GM18498 (cell line): ENCODE measurements around the gene SRSF6.
A peak's percentile ranks its signal among the peaks of the same experiment; 100 is the strongest.
"Not testable (repeated sequence)": the region's sequence is repeated elsewhere in the genome, so short reads cannot be mapped to it uniquely, and the experiment has no call there.

ENCODE experiments used
- ATAC-seq: cut with Tn5 transposase; IDR thresholded peaks from one replicate; pipeline ENCODE4 v1.9.1; 2021; ENCODE audit warnings: mild to moderate bottlenecking, moderate library complexity; ENCODE audit not compliant: unreplicated experiment

SRSF6 gene

GRCh38 chr20:43457640-43458421 lies at the start of gene SRSF6:
Gene SRSF6, plus strand, starts transcription at chr20:43457896. Its CDS starts 138 bp downstream, at chr20:43458034.
- ATAC-seq, result peak; percentile 85

GRCh38 chr20:43408848-43409576 lies 48.7 kb upstream of the SRSF6 start:
- ATAC-seq, result no peak

GRCh38 chr20:43409577-43409913 lies 48.2 kb upstream of the SRSF6 start:
- no peak for ATAC-seq

DNA sequence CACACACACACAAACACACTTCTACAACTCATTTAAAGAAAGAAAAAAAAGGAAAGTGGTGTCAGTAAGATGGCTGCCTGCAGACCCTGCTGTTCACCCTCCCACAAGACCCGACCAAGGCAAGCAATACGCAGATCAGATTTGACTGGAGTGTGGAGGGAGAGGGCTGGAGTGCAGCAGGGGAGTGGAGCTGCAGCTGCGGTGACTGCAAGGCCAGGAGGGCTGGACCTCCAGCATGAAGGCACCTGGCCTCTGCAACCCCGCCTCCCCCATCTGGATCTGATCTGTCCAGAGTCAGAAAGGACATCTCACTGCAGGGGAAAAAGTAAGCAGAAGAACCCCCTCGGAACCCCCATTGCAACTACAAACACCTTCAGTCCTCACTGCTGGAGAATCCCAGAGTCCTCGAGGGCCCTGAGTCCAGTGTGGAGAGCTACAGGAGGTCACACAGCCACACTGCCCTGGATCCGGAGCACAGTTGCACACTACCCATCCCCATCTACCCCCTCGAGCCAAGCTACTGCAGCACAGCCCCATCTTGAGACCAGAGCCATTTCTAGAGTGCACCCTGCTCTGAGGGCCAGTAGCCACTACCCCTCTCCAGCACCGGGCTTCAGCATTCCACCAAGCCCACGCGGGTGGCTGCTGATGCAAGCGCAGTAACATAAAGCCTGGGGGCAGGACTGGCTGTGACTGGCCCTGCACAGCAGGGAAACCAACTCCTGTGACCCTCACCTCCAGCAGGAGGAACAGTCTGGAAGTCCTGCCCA lies 41.9 kb upstream of the SRSF6 start:
- ATAC-seq, result no peak

DNA sequence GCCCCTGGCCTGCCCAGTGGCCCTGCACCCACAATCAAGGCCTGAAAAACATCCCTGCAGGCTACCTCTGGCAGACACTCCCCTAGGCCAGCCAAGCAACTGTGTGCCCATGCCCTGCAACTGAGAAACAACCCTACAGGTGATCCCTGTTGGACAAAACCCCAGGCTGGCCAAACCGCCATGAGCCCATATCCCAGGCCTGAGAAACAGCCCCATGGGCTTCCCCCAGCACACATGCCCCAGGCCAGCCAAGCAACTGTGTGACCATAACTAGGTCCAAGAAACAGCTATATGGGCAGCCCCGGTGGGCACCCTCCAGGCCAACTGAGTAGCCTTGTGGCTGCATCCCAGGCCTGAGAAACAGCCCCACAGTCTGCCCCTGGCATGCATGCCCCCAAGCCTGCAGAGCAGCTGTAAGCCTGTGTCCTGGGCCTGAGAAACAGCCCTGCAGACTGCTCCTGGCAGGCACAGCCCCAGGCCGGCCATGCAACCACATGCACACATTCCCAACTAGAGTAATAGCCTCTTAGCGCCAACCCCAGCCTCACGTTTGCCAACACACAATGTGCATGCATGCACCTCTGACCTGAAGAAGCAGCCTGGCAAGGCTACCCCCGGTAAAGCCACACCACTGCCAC lies 41.0 kb upstream of the SRSF6 start:
- no peak for ATAC-seq

DNA sequence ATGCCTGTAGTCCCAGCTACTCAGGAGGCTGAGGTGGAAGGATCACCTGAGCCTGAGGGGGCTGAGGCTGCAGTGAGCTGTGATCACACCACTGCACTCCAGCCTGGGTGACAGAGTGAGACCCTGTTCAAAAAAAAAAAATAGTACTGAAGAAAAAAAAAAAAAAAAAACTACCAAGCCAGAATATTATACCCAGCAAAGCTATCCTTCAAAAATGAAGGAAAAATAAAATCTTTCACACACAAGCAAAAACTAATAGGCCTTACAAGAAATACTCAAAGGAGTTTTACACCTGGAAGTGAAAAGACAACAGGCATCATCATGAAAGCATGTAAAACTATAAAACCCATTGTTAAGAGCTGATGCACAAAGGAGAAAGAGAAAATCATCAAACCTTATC lies 37.5 kb upstream of the SRSF6 start:
- ATAC-seq, result no peak

DNA sequence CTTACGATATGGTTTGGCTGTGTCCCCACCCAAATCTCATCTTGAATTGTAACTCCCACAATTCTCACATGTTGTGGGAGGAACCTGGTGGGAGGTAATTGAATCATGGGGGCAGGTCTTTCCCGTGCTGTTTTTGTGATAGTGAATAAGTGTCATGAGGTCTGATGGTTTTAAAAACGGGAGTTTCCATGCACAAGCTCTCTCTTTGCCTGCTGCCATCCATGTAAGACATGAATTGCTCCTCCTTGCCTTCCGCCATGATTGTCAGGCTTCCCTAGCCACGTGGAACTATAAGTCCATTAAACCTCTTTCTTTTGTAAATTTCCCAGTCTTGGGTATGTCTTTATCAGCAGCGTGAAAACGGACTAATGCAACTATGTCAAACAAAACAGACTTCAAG lies 36.8 kb upstream of the SRSF6 start:
- not testable (repeated sequence) for ATAC-seq

DNA sequence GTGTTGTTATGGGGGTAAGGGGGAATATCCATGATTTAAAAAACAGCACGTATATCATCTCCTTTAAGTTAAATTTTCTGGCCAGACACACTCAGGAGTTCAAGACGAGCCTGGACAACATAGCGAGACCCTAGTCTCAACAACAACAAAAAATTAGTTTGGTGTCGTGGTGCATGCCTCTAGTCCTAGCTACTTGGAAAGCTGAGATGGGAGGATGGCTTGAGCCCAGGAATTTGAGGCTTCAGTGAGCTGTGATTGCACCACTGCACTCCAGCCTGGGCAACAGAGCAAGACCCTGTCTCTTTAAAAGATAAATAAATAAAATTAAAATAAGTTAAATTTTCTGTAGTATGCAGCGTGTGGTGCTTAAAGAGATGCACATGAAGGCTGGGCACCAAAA lies 31.5 kb upstream of the SRSF6 start:
- ATAC-seq, result no peak

GRCh38 chr20:43430265-43431133 lies 27.2 kb upstream of the SRSF6 start:
- no peak for ATAC-seq

GRCh38 chr20:43431134-43431519 lies 26.6 kb upstream of the SRSF6 start:
- ATAC-seq, result no peak

- ATAC-seq, result no peak
Observed at GRCh38 chr20:43432498-43432897, 25.2 kb upstream of the SRSF6 start.

GRCh38 chr20:43433250-43433854 lies 24.3 kb upstream of the SRSF6 start:
- no peak for ATAC-seq

GRCh38 chr20:43434565-43434964 lies 23.1 kb upstream of the SRSF6 start:
- no peak for ATAC-seq

GRCh38 chr20:43438578-43439316 lies 18.9 kb upstream of the SRSF6 start:
- peak; percentile 95 for ATAC-seq

- ATAC-seq, result no peak
Observed at GRCh38 chr20:43440531-43440930, 17.2 kb upstream of the SRSF6 start.

DNA sequence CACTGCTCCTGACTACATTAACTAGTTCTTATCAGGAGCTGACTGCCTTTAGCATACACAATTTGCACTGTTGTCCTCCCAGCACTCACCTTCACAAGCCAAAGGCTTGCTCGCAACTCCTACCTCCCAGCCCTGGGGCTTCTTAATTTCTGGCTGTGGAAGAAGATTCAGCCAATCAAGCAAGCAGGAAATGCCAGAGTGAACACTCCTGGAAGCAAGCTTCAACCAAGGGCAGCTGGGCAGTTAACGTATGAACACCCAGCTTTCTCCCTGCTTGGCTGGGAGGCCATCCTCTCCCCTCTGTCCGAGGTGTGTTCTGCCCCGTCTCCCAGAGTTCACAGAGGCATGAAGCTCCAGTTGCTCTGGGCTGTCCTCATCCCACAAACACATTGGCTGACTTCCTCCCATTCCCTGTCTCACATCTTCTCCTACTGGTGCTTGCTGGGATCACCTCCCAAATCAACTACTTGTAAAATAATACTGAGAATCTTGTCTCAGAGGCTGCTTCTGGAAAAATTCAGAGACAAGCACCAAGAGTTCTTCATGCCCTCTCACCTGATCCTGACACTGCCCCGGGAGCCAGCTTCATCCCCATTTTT lies 15.3 kb upstream of the SRSF6 start:
- ATAC-seq, result no peak

GRCh38 chr20:43444107-43444506 lies 13.6 kb upstream of the SRSF6 start:
- no peak for ATAC-seq

GRCh38 chr20:43446361-43446879 lies 11.3 kb upstream of the SRSF6 start:
- no peak for ATAC-seq

- not testable (repeated sequence) for ATAC-seq
Observed at GRCh38 chr20:43448431-43448747, 9.3 kb upstream of the SRSF6 start.
